HUES48 (cell line): Measurements from ENCODE around the gene CHMP3.
"Not testable (repeated sequence)": the region's sequence is repeated elsewhere in the genome, so short reads cannot be mapped to it uniquely, and the experiment has no call there.

Source experiments
- H3K27ac ChIP-seq: one replicate; pipeline ENCODE4 v1.7.0; 2013; ENCODE audit warnings: low read depth, low read length, inconsistent platforms
- H3K27me3 ChIP-seq: 2 replicates; pipeline ENCODE4 v1.6.1; 2013; ENCODE audit warnings: mild to moderate bottlenecking, low read length; ENCODE audit not compliant: control insufficient read depth, insufficient read depth
- H3K36me3 ChIP-seq: 2 replicates; pipeline ENCODE4 v1.6.1; 2013; ENCODE audit warnings: low read length; ENCODE audit not compliant: control insufficient read depth, insufficient read depth
- H3K4me1 ChIP-seq: 2 replicates; pipeline ENCODE4 v1.6.1; 2013; ENCODE audit warnings: mild to moderate bottlenecking, low read length; ENCODE audit not compliant: control insufficient read depth, insufficient read depth
- H3K4me3 ChIP-seq: 2 replicates; pipeline ENCODE4 v1.5.1; 2013; ENCODE audit warnings: mild to moderate bottlenecking, low read depth, low read length
- H3K9ac ChIP-seq: 2 replicates; pipeline ENCODE4 v1.6.1; 2013; ENCODE audit warnings: mild to moderate bottlenecking, low read depth, low read length, moderate library complexity
- H3K9me3 ChIP-seq: 2 replicates; pipeline ENCODE4 v1.6.1; 2013; ENCODE audit warnings: low read length; ENCODE audit not compliant: control insufficient read depth, insufficient read depth

CHMP3 gene

GRCh38 chr2:86562922-86563649 is at the start of gene CHMP3:
Gene CHMP3, minus strand, starts transcription at chr2:86563443. Its CDS starts 95 bp downstream, at chr2:86563348.
- Histone ChIP-seq H3K36me3 (no peaks in the 10 kb centered on the region), H3K4me3 (peak within 1 kb of the TSS; percentile 87), H3K27me3 (peaks cover 7% of the 10 kb centered on the region; the same call in 1 of the 2 replicates), H3K27ac (peak within 1 kb of the TSS; percentile 99), H3K4me1 (0 out of 2 replicates have a peak, but pooled peaks cover 6% of the 10 kb centered on the region), H3K9me3 (peaks cover 5% of the 10 kb centered on the region; the same call in 1 of the 2 replicates), H3K9ac (peak within 1 kb of the TSS; percentile 98)

GRCh38 chr2:86610871-86611270 is 47.6 kb upstream of the CHMP3 start:
- Histone ChIP-seq H3K4me1 (no peaks in the 10 kb centered on the region), H3K27ac (no peak overlapping the region), H3K36me3 (peaks cover 9% of the 10 kb centered on the region), H3K27me3 (no peaks in the 10 kb centered on the region), H3K9me3 (no peaks in the 10 kb centered on the region), H3K4me3 (no peak overlapping the region), H3K9ac (no peak overlapping the region)

- no peaks in the 10 kb centered on the region for H3K27me3 ChIP-seq
- H3K4me1 ChIP-seq: no peaks in the 10 kb centered on the region
- no peak overlapping the region for H3K4me3 ChIP-seq
- no peak overlapping the region for H3K27ac ChIP-seq
- no peaks in the 10 kb centered on the region for H3K9me3 ChIP-seq
- H3K36me3 ChIP-seq: peaks cover 6% of the 10 kb centered on the region
- no peak overlapping the region for H3K9ac ChIP-seq
These were observed 45.7 kb upstream of the CHMP3 start for GRCh38 chr2:86608832-86609410.

GRCh38 chr2:86603905-86604304 is 40.7 kb upstream of the CHMP3 start:
- peaks cover 6% of the 10 kb centered on the region for H3K36me3 ChIP-seq

GRCh38 chr2:86598966-86599365 is 35.7 kb upstream of the CHMP3 start:
- Histone ChIP-seq H3K4me1 (no peaks in the 10 kb centered on the region), H3K27ac (no peak overlapping the region), H3K36me3 (peaks cover 2% of the 10 kb centered on the region; the same call in 1 of the 2 replicates), H3K9ac (no peak overlapping the region), H3K9me3 (no peaks in the 10 kb centered on the region), H3K4me3 (no peak overlapping the region), H3K27me3 (no peaks in the 10 kb centered on the region)

More at GRCh38 chr2:86603905-86604304, 40.7 kb upstream of the CHMP3 start:
- H3K27me3 ChIP-seq: no peaks in the 10 kb centered on the region
- H3K9ac ChIP-seq: no peak overlapping the region
- no peak overlapping the region for H3K27ac ChIP-seq
- H3K9me3 ChIP-seq: no peaks in the 10 kb centered on the region
- H3K4me1 ChIP-seq: no peaks in the 10 kb centered on the region
- no peak overlapping the region for H3K4me3 ChIP-seq

GRCh38 chr2:86596118-86596517 is 32.9 kb upstream of the CHMP3 start:
- no peaks in the 10 kb centered on the region for H3K9me3 ChIP-seq
- no peak overlapping the region for H3K27ac ChIP-seq
- no peak overlapping the region for H3K4me3 ChIP-seq
- H3K27me3 ChIP-seq: no peaks in the 10 kb centered on the region
- no peak overlapping the region for H3K9ac ChIP-seq
- H3K36me3 ChIP-seq: no peaks in the 10 kb centered on the region
- H3K4me1 ChIP-seq: no peaks in the 10 kb centered on the region

GRCh38 chr2:86593266-86593665 is 30.0 kb upstream of the CHMP3 start:
- Histone ChIP-seq H3K9me3 (no peaks in the 10 kb centered on the region), H3K4me3 (no peak overlapping the region), H3K36me3 (no peaks in the 10 kb centered on the region), H3K4me1 (no peaks in the 10 kb centered on the region), H3K27ac (no peak overlapping the region), H3K27me3 (no peaks in the 10 kb centered on the region), H3K9ac (no peak overlapping the region)

- Histone ChIP-seq H3K9ac (no peak overlapping the region), H3K4me3 (no peak overlapping the region), H3K27ac (no peak overlapping the region), H3K27me3 (no peaks in the 10 kb centered on the region), H3K9me3 (no peaks in the 10 kb centered on the region), H3K4me1 (no peaks in the 10 kb centered on the region), H3K36me3 (no peaks in the 10 kb centered on the region)
These were observed 29.4 kb upstream of the CHMP3 start for GRCh38 chr2:86592547-86593230.

- H3K27ac ChIP-seq, H3K4me1 ChIP-seq, H3K36me3 ChIP-seq, H3K9ac ChIP-seq, H3K4me3 ChIP-seq, H3K27me3 ChIP-seq, H3K9me3 ChIP-seq: not testable (repeated sequence)
These were observed 26.5 kb upstream of the CHMP3 start for GRCh38 chr2:86589701-86590100.

- Histone ChIP-seq H3K27me3 (no peaks in the 10 kb centered on the region), H3K4me3 (no peak overlapping the region), H3K27ac (no peak overlapping the region), H3K9me3 (no peaks in the 10 kb centered on the region), H3K4me1 (no peaks in the 10 kb centered on the region), H3K9ac (no peak overlapping the region), H3K36me3 (no peaks in the 10 kb centered on the region)
These were observed 21.1 kb upstream of the CHMP3 start for GRCh38 chr2:86584151-86584913.
